Smooth muscle cell (in vitro differentiated cells): ENCODE results near the gene LRRC8B. TPM values are rescaled to one million over a fixed set of nuclear protein-coding genes. Genes with fewer than 3 reads are reported as not detected.

ENCODE experiments used
- DNase-seq: peaks from one replicate; lab custom pipeline; 2025; ENCODE audit not compliant: unreplicated experiment; lab: John Stamatoyannopoulos, UW
- H2AFZ ChIP-seq: fragments of 200-600 bp; sonication (generic); 2 replicates; pipeline ENCODE4 v1.6.0; 2016; ENCODE audit warnings: antibody characterized with exemption, low read depth, mild to moderate bottlenecking
- H3F3A ChIP-seq: fragments of 200-600 bp; sonication (generic); 2 replicates; pipeline ENCODE4 v1.6.0; 2017; ENCODE audit warnings: antibody characterized with exemption, low read depth
- H3K27ac ChIP-seq: fragments of 200-600 bp; sonication (generic); 2 replicates; pipeline ENCODE4 v1.5.1; 2016; ENCODE audit warnings: low read depth, mild to moderate bottlenecking
- H3K27me3 ChIP-seq: fragments of 200-600 bp; sonication (generic); 2 replicates; pipeline ENCODE4 v1.6.1; 2016; ENCODE audit warnings: low read depth, mild to moderate bottlenecking
- H3K36me3 ChIP-seq: fragments of 200-600 bp; sonication (generic); 2 replicates; pipeline ENCODE4 v1.5.1; 2016; ENCODE audit warnings: low read depth
- H3K4me1 ChIP-seq: fragments of 200-600 bp; sonication (generic); 2 replicates; pipeline ENCODE4 v1.5.1; 2016; ENCODE audit warnings: low read depth
- H3K4me2 ChIP-seq: fragments of 200-600 bp; sonication (generic); 2 replicates; pipeline ENCODE4 v1.6.0; 2016; ENCODE audit warnings: mild to moderate bottlenecking
- H3K4me3 ChIP-seq: fragments of 200-600 bp; sonication (generic); 2 replicates; pipeline ENCODE4 v1.5.1; 2016; ENCODE audit warnings: mild to moderate bottlenecking
- H3K79me2 ChIP-seq: fragments of 200-600 bp; sonication (generic); 2 replicates; pipeline ENCODE4 v1.6.0; 2016; ENCODE audit warnings: low read depth, mild to moderate bottlenecking
- H3K9ac ChIP-seq: fragments of 200-600 bp; sonication (generic); 2 replicates; pipeline ENCODE4 v1.6.0; 2016; ENCODE audit warnings: low read depth
- H3K9me3 ChIP-seq: fragments of 200-600 bp; sonication (generic); replicated peaks from 2 replicates; pipeline ENCODE4 v1.5.1; 2016; ENCODE audit warnings: low read depth
- H4K20me1 ChIP-seq: fragments of 200-600 bp; sonication (generic); 2 replicates; pipeline ENCODE4 v1.6.0; 2016; ENCODE audit warnings: low read depth
- CTCF ChIP-seq: fragments of 200-600 bp; sonication (generic); IDR thresholded peaks from 2 replicates; pipeline ENCODE4 v1.5.1; 2017; ENCODE audit warnings: borderline replicate concordance, mild to moderate bottlenecking, antibody characterized with exemption; ENCODE audit not compliant: insufficient read depth, poor library complexity, severe bottlenecking
- WGBS: methylation state at CpG from one replicate; pipeline ENCODE4 v1.1.7; 2016; ENCODE audit warnings: low lambda C conversion rate; 5-methylcytosine and 5-hydroxymethylcytosine counted together
- polyA plus RNA-seq: library from polyadenylated mRNA; unstranded; fragments of >200 nt; fragmentation: Nextera tagmentation; extraction: Ambion mirVana; gene quantifications from 2 replicates; pipeline ENCODE4 v1.2.1, GENCODE V29; 2016
- total RNA-seq: library from RNA; depleted of rRNA; stranded (reverse); fragments of >200 nt; gene quantifications from 2 replicates; pipeline ENCODE4 v1.2.3, GENCODE V29; 2014

LRRC8B gene
- total and polyA plus RNA-seq, 2 experiments from 2014 or later: 1.5 to 4.6 TPM

GRCh38 chr1:89512996-89513720, 11.5 kb upstream of the LRRC8B start:
- 73% methylated on average over 1 of the region's 1 CpG for WGBS
- no peak for TF ChIP-seq CTCF

GRCh38 chr1:89516055-89516454, 8.6 kb upstream of the LRRC8B start:
- DNase-seq: no peak
- H3K79me2 ChIP-seq: no peaks in the 10 kb centered on the region
- no peak overlapping the region for H3K4me3 ChIP-seq
- H2AFZ ChIP-seq: no peak overlapping the region
- no peaks in the 10 kb centered on the region for H3K36me3 ChIP-seq
- H3K9ac ChIP-seq: no peak overlapping the region
- H3K27ac ChIP-seq: no peak overlapping the region
- H4K20me1 ChIP-seq: no peaks in the 10 kb centered on the region
- WGBS: 51% methylated on average over 4 of the region's 4 CpGs
- H3K9me3 ChIP-seq: no peaks in the 10 kb centered on the region
- TF ChIP-seq CTCF: no peak
- no peaks in the 10 kb centered on the region for H3F3A ChIP-seq
- H3K27me3 ChIP-seq: no peaks in the 10 kb centered on the region
- no peaks in the 10 kb centered on the region for H3K4me1 ChIP-seq
- H3K4me2 ChIP-seq: no peak overlapping the region

More at GRCh38 chr1:89512996-89513720, 11.5 kb upstream of the LRRC8B start:
- Histone ChIP-seq H3K36me3 (no peaks in the 10 kb centered on the region), H3F3A (no peaks in the 10 kb centered on the region), H3K4me1 (no peaks in the 10 kb centered on the region), H3K27ac (no peak overlapping the region), H4K20me1 (no peaks in the 10 kb centered on the region), H3K9me3 (no peaks in the 10 kb centered on the region), H3K4me3 (no peak overlapping the region), H2AFZ (no peak overlapping the region), H3K27me3 (no peaks in the 10 kb centered on the region), H3K79me2 (no peaks in the 10 kb centered on the region), H3K9ac (no peak overlapping the region), H3K4me2 (no peak overlapping the region)
- no peak for DNase-seq

GRCh38 chr1:89518221-89518631, 6.4 kb upstream of the LRRC8B start:
- TF ChIP-seq CTCF: no peak
- WGBS: 91% methylated on average over 3 of the region's 3 CpGs
- no peaks in the 10 kb centered on the region for H4K20me1 ChIP-seq

More at GRCh38 chr1:89518221-89518631, 6.4 kb upstream of the LRRC8B start:
- H3K4me2 ChIP-seq: no peak overlapping the region
- no peak for DNase-seq
- H3K79me2 ChIP-seq: no peaks in the 10 kb centered on the region
- no peak overlapping the region for H2AFZ ChIP-seq
- H3K4me3 ChIP-seq: no peak overlapping the region
- no peaks in the 10 kb centered on the region for H3K4me1 ChIP-seq
- no peaks in the 10 kb centered on the region for H3K9me3 ChIP-seq
- H3F3A ChIP-seq: no peaks in the 10 kb centered on the region
- H3K9ac ChIP-seq: no peak overlapping the region
- no peaks in the 10 kb centered on the region for H3K27me3 ChIP-seq
- no peaks in the 10 kb centered on the region for H3K36me3 ChIP-seq
- no peak overlapping the region for H3K27ac ChIP-seq
